NCI-H2196 (cell line): ENCODE measurements around the gene NAA38.

Experiments used
- DNase-seq: peaks from one replicate; lab custom pipeline; 2025; ENCODE audit not compliant: unreplicated experiment; lab: John Stamatoyannopoulos, UW

NAA38 gene, protein sequence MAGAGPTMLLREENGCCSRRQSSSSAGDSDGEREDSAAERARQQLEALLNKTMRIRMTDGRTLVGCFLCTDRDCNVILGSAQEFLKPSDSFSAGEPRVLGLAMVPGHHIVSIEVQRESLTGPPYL

DNA sequence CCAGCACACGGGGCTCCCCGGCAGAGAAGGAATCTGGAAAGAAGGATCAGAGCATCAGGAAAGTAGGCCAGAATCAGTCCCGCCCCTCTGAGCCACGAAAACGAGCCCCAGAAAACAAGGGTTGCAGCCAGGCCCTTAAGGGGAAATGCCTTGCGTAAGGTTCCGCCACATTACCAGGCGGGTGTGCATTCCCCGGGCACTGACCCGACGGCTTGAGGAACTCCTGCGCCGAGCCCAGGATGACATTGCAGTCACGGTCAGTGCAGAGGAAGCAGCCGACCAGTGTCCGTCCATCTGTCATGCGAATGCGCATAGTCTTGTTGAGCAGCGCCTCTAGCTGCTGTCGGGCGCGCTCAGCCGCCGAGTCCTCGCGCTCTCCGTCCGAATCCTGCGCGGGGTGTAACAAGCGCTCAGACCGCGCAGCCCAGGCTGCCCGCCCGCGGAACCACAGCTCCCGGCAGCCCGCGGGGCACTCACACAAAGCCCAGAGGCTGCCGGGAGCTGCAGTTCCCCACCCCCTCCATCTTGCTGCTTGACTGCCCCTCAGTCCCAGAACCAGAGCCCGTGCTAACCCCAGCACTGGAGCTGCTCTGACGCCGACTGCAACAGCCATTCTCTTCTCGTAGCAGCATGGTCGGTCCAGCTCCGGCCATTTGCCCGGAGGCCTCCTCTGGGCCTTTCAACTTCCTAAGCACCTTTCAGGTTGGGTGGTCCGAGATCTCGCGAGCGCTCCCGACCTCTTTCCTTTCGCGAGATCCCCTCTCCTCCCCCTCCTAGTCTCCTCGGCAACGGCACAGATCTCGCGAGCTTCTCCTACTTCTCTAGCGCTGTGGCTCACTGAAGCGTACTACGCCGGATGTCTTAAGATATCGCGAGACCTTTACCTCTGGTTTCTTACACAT lies at the start of gene NAA38:
Gene NAA38 (minus strand): TSS at position 749 of the 902 bp plus-strand sequence. CDS start 96 bp downstream, at position 653.
- peak; percentile 92 for DNase-seq

DNA sequence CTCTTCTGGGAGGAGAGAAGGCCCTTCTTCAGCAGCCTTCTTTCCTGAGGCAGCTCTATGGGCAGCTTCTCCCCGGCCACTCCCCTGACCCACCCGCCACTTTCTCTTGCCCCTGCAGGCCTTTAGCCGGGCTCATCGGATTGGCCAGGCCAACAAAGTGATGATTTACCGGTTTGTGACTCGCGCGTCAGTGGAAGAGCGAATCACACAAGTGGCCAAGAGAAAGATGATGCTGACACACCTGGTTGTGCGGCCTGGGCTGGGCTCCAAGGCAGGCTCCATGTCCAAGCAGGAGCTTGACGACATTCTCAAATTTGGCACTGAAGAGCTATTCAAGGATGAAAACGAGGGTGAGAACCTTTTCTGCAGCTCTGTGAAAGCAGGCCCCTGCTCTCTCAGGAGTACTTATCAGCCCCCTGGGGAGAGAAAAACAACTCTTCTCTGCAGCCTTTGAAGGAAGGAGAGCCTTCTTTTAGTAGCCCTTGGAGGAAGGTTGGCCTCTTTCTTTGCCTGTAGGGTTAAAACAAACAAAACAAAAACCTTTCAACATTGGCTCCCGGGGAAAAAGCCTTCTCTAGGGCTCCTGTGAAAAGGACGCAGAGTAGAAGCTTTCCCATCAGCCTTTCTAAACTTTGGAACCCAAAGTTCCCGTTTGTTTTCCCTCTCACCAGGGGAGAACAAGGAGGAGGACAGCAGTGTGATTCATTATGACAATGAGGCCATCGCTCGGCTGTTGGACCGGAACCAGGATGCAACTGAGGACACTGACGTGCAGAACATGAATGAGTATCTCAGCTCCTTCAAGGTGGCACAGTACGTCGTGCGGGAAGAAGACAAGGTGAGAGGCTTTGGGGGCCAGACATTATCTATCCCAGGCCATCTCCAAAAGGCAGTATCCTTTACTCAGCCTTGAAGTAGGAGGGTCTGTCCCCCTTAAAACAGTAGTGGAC lies 46.1 kb upstream of the NAA38 start:
- DNase-seq = peak; percentile 58

DNA sequence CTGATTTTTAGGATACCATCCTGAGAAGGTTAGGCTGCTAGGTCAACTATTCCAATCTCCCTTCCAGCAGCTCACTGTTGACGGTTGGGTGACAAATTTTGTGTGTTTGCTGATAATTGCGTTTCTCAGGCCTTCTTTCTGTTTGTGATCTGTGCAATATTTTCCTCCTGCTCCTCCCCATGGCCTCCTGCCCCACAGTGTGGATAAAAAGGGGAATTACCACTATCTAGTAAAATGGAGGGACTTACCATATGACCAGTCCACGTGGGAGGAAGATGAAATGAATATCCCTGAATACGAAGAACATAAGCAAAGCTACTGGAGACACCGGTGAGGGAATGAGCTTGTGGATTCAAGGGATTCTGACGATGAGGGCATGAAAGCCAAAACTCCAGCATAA lies 40.4 kb upstream of the NAA38 start:
- no peak for DNase-seq

DNA sequence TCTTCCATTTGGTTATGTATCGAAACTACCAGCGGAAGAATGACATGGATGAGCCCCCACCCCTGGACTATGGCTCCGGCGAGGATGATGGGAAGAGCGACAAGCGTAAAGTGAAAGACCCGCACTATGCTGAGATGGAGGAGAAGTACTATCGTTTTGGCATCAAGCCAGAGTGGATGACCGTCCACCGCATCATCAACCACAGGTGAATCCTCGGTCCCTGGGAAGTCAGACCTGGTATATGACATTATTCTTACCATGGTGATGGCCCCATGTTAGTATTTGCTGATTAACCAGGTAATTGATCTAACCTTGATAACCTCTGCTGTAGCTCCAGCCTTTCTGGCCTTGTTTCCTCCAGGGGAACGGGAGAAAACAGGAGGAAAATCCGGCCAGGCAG lies 39.7 kb upstream of the NAA38 start:
- DNase-seq = no peak

DNA sequence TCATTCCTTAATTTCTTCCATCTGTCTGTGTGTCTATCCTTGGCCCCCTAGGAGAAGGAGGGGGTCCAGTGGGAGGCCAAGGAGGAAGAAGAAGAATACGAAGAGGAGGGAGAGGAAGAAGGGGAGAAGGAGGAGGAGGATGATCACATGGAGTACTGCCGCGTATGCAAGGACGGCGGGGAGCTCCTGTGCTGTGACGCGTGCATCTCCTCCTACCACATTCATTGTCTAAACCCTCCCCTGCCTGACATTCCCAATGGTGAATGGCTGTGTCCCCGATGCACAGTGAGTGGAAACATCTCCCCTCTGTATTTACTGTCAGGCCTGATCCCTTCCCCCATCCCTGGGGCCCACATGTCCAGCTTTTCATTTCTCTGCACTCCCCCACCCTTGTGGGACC lies 37.5 kb upstream of the NAA38 start:
- no peak for DNase-seq

DNA sequence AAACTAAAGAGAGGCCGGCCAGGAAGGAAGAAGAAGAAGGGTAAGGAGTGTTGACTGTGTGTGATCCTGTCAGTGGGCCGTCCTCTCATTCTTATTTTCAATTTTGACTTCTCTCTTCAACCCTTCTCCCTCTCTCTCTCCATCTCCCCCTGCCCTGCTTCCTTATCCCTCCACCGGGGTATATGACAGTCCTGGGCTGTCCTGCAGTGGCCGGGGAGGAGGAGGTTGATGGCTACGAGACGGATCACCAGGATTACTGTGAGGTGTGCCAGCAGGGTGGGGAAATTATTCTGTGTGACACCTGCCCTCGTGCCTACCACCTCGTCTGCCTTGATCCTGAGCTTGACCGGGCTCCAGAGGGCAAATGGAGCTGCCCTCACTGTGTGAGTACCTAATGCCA lies 36.9 kb upstream of the NAA38 start:
- DNase-seq = no peak

DNA sequence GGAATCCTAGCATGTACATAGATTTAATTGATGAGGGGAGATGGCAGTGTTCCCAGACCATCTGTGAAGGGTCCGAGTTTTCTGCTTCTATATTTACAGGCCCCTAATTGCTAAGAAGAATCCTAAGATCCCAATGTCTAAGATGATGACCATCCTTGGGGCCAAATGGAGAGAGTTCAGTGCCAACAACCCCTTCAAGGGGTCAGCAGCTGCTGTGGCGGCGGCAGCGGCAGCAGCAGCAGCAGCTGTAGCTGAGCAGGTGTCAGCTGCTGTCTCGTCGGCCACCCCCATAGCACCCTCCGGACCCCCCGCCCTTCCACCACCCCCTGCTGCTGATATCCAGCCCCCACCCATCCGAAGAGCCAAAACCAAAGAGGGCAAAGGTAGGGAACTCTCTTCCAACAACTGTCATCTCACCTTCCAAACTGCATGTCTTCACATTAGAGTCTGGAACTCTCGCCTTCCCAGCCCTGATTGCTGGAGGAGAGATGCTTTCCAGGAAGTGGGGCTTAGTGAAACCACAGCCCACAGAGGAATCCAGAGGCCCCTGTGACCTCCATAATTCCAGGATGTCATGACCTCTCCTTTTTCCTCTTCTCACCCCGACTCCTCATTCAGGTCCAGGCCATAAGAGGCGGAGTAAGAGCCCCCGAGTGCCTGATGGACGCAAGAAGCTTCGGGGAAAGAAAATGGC lies 36.0 kb upstream of the NAA38 start:
- DNase-seq = no peak

DNA sequence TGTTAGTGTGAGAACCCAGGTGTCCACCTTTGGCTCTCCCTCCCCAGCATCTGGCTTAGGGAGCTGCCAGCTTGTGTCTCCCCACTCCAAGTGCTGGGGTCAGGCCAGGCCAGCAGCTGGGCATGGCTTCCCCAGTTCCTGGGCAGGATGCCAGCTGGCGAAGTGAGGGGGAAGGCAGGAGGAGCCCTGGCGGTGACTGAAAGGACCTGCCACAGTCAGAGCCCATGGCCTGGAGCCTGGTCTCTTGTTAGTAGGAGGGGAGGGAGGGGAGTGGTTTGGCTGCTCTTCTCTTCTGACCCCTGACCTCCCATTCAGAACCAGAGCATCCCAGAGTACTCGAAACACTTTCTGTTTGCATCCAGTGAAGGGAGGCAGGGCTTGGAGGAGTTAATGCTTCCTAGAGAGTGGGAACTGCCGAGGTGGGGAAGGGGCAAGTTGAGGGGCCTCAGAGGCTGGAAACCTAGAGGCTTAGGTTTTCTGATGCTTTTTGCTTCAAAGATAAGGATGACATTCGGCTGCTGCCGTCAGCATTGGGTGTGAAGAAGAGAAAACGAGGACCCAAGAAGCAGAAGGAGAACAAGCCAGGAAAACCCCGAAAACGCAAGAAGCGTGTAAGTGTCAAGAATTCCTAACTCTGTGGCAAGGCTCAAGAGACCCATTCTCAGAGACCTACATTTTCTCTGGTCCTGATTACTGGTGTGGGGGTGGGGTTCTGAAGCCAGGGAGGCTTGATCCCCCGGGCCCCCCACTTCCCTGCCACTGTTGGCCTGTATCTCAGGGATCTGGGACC lies 32.0 kb upstream of the NAA38 start:
- peak; percentile 95 for DNase-seq

DNA sequence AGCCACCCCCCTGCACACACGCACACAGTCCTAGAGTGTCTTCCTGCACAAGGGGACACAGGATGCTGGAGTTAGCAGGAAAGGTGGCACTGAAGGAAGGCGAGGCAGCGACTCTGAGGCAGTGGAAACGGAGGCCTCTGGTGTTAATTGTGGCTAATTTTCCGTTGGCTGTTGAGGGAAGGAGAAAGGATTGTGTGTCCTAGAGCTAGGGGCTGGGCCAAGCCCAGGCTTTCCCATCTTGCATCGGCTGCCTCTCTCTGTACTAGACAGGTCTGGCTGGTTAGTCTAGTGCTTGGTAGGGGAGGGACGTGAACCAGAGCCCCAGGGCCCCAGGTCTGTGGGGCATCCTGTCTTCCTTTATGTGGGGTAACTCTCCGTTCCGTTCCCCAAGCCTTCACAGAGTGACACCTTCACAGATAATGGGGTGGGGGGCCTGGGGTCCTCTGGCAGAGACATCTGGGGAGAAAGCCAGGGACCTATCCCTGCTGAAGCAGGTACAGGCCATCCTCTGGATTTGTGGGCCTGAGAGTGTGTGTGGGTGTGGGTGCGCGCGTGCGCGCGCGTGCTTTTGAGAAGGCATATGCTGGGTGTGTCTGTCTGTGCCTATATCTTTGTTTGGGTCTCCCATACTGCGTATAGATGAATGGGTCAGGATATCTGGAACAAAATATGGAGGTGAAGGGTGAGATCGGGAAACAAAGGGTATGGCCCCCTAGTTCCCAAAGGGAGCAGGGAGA lies 31.0 kb upstream of the NAA38 start, which contains the start of gene CHD3:
Gene CHD3 (plus strand): TSS at position 606 of the 737 bp plus-strand sequence. CDS start 212 bp downstream, outside the sequence.
- DNase-seq = no peak

DNA sequence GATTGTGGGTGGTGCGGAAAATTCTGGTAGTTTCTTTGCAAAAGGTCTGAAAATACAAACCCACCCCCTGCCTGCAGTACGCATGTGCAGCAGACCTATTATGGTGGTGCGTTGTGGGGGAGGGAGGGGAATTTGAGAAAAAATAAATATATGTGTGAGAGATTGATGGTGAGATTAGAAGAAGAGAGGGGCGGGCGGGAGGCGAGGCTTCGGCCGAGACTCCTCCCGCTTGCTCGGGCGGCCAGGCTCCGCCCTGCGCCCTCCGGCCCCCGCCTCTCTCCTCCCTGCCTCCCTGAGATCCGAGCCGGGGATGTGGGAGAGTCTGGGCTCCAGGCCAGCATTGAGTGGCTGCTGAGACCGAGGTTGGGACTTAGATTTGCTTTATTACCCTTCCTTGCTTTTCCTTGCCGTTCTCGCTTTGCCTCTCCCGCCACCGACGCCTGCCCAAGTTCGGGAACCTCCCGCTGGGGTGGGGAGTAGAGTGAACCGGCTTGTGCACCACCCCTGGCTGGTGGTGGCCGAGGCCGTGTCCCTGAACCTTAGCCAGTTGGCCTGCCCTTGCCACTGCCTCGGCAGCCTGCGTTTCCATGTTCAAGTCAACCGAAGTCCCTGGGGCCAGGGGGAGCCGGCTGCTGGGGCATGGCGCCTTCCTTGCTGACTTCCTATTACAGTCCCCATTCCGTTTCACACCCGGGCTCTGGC lies 30.3 kb upstream of the NAA38 start:
- DNase-seq = peak; percentile 84

DNA sequence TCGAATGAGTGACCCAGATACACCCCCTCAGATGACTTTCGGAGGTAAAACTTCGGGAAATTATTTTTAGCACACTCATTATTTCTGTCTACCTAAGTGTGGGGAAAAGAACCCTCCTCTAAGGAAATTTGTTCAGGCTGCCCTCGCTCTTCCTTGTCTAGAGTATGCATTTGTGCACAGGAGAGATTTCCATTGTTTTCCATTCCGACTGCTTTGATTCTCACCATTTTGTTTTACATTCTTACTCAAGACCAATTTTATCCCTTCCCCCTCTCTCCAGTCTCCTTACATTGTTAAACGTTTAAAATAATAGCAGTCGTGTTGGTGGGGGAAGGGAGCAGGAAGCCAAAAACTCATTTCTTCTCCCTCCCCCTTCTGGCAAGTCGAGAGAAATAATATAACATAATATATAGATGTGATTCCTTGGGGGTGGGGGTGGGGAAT lies 29.7 kb upstream of the NAA38 start:
- DNase-seq = no peak

DNA sequence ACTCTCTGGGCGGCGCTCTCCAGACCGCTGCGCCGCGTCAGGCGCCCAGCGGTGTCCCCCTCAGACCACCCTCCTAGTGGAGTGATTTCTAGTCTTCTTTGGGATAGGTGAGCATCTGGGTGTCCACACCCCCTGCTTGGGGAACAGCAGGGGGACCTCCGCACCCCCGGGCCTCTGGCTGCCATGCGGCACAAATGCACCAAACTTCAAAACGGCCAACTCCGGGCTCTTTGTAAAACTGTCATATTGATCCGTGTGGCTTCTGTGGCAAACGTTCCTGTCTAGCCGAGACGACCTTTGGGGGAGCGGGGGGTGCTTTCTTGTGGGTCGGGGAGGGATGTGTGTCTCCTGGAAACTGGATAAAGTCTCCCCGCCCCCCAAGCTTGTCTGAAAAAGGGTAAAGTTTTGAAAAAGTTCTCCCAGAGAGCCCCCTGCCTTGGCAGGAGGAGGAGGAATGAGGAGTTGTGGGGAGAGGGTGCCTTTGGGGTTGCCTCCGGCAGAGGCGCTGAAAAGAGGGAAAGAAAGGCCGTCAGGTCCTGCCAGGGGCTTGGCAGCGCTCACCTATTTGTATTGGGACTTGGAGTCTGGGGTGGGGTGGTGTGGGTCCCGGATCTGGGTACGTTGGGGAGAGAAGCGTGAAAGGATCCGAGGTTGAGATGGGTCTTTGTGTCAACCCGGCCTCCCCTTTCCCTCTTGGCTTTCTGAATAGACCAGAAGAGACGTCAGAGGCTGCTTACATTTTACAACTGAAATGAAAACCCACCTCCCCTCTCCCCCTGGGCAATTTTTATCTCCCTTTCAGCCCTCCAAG lies 29.1 kb upstream of the NAA38 start:
- no peak for DNase-seq

DNA sequence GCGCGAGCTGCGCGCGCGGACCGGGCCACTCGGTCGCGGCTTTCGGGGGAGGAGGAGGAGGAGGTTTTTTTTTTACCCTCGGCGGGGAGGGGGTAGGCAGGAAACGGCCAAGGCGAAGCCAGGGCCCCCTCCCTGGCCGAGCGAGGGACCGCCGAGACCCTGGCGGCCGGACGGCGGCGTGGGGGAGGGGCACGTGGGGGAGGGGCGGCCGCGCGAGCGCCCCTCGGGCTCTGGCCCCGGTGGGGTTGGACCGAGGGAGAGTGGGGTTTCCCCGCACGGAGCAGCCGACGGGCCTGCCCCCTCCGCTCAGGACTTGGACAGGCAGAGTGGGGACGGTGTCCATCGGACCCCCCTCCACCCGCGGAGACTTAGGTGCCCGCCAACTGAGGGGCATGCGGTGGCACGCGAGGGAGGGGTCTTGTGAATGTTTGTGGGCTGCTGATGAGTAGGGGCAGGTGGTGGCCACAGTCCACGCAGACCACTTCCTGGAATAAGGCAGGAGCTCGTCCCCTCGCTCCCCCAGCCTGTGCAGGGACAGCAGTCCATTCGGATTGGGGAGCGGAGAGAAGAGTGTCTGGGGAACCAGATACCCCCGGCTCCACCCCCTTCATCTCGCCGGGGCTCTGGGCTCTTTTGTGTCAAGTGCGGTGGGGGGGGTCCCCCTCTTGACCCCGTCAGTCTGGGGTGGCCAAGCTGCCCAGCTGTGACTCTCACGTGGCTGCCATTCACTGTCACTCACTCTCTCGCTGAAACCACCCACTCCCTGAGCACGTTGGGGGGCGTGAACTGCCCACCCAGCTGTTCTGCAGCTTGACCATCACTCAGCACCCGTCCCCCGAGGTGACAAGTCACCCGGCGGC lies 28.2 kb upstream of the NAA38 start:
- DNase-seq = no peak

DNA sequence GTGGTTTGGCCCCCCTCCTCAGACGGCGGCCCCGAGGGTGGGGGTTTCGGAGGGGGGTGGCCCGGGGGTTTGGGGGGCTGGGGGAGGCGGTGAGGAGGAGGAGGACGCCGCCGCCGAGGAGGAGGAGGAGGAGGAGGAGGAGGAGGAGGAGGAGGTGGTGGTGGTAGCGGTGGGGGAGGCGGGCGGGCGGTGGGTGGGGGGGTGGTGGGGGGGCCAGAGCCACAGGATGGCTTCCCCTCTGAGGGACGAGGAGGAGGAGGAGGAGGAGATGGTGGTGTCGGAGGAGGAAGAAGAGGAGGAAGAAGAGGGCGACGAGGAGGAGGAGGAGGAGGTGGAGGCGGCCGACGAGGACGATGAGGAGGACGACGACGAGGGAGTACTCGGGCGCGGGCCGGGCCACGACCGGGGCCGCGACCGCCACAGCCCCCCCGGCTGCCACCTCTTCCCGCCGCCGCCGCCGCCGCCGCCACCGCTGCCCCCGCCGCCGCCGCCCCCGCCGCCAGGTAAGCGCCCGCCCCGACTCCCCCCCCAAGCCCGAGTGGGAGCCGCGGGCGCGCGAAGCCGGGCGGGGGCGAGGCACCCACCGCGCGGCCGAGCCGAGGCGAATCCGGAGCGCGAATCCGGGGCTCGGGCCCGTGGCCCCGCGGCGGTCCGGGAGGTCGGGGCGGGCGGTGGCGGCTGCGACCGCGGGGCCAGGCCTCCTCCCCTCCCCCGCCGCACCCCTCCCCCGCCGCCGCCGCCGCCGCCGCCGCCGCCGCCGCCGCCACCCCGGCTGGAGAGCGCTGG lies 27.4 kb upstream of the NAA38 start:
- no peak for DNase-seq

DNA sequence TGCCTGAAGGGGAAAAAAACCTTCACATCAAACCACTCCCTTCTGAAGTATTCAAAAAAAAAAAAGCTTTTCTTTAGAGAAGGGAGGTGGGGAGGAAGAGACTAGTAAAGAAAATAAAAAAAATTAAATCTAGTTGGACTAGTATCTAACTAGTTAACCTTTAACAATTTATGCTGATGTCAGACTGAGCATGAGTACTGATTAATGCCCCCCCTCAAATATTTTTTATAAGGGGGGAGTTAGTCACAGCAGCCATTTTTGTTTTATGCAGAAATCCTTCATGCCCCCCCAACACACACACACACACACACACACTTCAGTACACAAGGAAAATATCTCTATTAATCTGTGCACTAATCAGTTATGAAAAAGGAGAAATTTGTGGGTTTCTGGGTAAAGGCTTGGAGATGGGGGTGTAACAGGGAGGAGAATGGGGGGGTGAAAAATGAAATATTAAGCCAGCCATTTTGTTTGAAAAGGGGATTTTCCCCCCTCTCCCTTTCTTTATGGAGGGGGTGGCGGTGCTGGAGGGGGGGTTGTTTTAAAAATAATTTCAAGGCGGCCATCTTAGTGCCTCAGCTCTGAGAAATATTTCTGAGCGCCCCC lies 26.5 kb upstream of the NAA38 start:
- peak; percentile 15 for DNase-seq

DNA sequence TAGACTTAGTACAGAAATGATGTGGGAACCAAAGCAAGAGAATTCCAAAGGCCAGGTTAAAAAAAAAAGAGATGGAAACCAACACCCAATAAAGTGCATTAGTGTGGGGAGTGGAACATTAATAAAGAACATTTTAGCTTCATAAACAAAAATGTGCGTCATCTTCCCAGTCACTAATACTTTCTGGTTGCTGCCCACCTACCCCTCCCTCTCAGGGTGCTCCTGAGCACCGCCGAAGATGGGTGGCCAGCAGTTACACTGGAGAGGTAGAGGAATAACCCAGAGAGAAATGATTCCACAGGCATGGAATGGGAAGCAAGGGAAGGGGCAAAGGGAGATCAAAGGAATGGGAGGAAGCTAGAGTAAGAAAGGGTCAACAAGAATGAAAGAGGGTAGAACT lies 25.3 kb upstream of the NAA38 start:
- DNase-seq = no peak
